Superior temporal gyrus (tissue), 1 donor: ENCODE measurements around the gene SORCS1.

Experiments
- DNase-seq: peaks from one replicate; pipeline ENCODE4 v3.0.0-alpha.2; 2016; ENCODE audit errors: extremely low spot score

Gene SORCS1

DNA sequence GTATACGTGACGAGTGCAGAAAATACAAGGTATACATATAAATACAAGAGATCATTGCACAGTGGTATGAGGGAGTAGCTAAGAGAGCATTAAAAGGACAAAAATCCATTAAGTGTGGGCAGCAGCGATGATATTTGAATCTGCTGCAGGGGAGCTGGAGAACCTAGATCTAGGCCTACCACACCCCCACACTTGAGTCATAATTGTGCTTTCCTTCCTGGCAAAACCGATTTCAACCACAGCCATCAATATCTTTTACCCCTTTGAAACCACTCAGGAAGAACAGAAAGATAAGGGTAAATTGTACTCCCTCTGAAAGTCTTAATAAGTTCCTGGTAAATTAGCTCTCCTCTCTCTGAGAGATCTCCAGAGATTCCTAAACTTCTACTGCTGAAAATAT lies 345.0 kb downstream of the SORCS1 start:
- DNase-seq: no peak

DNA sequence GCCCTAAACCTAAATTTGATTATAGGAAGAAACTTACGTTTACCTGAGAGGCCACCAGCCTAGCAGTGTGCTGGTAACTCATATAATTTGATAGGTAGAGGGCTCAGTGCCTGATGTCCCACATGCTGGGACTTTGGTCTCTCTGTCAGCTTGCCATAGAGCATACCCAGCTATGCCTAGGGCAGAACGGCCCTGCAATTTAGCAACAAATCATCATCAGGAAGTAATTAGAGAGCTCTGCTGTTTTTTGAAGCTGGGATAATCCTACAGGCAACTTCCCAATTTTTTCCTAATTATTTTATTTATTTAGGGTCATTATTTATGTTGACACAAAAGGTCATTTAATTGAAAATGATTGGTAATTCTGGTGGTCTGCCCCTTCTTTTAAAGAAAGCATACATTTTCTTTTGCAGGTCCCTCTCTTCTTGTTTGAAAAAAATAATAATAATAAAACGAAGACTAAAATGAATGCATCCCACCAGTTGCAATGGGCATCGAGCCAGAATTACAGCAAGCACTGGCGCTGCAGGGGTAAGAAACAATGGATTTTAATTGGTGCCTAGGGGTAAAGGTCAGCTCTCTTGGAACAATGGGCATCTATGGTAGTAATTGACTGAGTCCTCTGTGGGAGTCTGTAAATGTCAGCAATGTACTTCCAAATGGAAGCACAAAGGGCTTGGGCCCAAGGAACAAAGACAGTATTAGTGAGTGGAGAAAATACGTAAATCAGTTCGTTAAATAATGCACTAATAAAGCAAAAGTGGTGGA lies 348.0 kb downstream of the SORCS1 start:
- no peak for DNase-seq

DNA sequence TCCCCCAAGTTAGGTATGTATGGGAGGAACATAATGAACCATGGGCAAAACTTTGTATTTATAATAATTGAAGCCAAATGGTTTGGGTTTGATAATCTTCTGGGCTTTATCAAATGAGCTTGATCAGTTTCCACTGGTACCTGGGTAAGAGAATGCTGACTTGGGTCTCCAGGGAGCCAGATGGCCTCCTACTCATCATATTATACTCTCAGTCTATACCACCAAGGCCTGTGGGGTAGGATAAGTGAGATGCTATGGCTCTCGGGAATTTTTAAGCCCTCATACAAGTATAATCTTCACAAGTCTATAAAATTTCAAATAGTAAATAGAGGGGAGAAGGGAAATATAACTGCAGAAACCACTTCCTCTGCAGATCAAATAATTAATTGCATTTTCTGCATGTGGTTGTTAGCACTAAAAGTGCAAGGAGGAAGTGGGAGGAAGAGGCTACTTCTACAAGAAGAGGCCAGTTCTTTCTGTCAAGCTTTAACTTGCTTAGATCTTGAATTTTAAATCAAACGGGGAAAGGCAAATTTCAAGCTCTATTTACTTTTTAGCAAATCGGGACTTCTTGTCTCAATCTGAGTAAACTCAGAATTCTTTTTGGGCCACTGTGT lies 349.0 kb downstream of the SORCS1 start:
- DNase-seq: no peak

DNA sequence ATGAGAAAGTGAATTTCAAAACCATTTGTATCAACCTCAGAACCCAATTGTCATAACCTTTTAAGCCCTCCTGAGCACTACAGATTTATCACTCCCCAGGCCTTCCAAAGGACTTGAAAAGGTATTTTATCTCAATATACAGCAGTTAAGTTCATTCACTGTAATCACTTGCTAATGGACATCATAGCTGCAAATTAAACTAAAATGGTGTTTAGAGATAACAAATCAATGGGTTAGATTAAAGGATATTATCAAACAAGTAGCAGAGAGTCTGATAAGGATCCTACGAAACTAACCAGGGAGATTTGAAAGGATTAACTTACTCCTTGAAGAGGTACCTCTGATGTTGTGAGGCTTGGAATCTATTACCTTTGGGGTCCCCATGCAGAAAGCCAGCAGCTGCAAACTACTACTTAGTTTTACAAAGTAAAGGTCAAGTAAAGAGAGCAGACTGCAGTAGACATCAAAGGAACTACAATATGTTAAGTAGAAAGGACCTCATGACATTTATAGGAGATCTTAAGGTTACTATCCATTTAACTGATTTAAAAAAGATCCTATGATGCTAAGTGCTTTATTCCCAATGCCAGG lies 359.4 kb downstream of the SORCS1 start:
- DNase-seq: no peak

DNA sequence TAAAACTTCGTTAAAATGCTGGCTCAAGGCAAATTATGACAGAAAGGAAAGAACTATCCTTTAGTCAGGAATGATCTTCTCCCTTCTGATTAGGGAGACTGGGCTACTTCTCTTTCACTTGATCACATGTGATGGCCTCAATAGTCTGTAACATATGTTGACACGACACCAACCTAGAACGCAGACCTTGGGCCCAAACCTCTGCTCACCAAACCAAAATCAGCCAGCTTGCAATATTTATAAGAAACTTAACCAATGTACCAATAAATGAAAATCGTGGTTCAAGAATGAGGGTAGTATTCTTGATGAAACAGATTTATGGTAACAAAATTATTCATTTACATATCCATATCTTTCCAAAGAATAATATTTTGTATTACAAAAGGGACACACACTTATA lies 361.6 kb downstream of the SORCS1 start:
- no peak for DNase-seq

DNA sequence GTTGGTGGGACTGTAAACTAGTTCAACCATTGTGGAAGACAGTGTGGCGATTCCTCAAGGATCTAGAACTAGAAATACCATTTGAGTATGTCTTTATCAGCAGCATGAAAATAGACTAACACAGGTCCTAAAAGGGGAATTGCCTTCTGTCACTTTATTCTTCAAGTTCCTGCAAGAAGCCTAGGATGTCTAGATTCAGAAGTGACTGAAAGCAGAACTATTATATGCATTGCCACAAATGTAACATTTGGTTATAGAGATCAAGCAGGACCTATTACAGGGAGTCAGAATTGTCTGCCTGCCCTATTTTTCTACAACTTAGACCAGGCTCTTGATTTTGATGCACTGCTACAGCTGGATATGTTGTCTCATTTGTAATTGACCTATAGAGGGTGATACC lies 364.7 kb downstream of the SORCS1 start:
- no peak for DNase-seq

DNA sequence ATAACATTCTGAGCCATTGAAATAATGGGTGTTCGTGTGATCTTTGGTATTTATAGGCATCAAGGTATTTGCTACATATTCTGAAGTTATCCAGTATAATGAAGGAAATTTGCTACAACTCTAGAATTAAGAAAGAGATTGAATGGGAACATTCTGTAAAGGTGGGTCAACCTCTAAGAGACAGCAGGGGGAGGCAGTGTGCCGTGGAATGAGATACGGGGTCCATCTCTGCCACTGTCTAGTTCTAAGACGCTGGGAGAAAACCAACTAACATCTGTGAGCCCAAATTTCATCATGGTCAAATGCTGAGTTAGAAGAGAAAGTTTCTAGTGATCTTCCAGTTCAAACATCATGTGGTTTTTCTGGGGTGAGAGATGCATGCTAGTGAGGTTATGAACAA lies 368.9 kb downstream of the SORCS1 start:
- DNase-seq: peak; percentile 55

DNA sequence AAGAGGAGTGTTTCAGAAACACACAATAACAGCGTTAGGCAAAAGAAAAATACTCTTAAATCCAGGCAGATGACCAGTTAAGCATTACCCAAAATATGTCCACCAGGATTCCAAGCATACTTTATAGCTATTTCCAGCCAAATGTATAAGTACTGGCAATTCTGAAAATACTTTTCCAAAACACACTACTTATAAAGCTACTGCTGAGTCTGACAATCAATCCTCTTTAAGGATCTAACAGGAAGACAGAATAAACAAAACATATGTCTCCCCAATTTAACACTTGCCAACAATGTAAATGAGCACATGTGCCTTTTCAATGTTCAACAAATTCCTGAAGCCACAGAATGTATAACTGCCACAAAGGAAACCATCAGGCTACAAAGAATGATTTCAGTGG lies 370.9 kb downstream of the SORCS1 start:
- DNase-seq: no peak

DNA sequence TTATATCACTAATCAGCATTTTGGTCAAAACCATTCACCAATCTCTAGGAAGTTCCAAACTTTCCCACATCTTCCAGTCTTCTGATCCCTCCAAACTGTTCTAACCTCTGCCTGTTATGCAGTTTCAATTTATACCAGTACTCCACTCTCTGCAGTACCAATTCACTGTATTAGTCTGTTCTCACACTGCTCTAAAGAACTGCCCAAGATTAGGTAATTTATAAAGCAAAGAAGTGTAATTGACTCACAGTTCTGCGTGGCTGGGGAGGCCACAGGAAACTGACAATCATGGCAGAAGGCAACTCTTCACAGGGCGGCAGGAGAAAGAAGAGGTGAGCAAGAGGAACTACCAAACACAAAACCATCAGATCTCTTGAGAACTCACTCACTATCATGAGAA lies 374.9 kb downstream of the SORCS1 start:
- DNase-seq: no peak

DNA sequence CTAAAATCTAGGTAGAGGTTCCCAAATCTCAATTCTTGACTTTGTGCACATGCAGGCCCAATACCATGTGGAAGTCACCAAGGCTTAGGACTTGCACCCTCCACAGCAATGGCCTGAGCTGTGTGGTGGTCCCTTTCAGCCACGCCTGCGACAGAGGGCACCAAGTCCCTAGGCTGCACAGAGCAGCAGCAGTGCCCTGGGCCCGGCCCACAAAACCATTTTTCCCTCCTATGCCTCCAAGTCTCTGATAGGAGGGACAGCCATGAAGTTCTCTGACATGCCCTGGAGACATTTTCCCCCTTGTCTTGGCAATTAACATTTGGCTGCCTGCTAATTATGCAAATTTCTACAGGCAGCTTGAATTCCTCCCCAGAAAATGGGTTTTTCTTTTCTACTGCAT lies 375.5 kb downstream of the SORCS1 start:
- no peak for DNase-seq

DNA sequence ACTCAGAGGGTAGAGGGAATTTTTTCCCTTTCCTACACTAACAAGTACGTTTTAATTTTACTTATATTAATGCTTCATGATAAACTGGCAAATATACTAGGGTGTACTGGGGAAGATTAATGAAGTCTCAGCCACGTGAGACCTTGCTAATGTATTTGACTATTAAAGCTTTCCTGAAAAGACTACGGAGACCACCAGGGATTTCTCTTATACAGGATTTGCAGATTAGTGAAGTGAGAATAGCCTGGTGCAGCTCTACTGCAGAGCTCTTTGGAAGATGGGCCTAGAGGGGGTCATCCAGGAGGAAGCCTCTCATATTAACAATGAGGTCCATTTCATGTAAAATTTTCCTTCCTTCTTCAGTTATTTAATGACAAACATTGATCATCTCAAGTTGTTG lies 379.0 kb downstream of the SORCS1 start:
- no peak for DNase-seq

DNA sequence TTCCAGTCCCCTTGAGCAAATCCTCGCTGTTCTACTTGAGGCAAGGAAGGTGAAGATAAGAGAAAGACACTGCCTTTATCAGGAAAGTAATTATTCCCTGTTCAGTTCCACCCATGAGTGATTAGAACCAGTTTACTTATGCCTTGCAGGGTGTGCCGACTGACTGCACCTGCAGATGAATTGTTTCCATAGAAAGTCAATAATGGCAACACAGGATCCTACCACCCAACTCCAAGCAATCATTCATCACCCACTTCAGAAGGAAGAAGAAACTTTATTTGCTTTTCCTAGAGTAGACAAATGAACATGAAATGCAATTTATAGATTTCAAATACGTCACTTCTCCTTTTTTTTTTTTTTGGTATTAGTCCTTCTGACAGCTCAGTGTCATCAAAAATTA lies 383.9 kb downstream of the SORCS1 start:
- no peak for DNase-seq

DNA sequence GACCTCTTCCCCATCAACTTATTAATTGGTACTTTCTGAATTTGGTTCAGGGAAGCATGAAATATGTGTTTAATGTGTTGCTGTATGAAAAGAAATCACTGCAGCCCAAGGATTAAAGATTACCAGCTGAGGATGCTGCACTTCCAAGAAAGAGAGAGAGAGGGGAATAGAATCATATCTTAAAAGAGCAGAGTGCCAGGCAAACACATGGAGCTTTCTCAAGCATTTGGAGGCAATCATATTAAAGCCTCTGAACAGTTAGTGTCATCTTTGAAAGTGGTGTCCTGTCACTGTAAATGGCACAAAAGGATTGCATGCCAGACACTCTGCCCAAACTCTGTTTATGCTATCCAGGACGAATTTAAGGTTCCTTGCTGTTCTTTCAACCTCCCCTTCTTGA lies 386.7 kb downstream of the SORCS1 start:
- DNase-seq: no peak

DNA sequence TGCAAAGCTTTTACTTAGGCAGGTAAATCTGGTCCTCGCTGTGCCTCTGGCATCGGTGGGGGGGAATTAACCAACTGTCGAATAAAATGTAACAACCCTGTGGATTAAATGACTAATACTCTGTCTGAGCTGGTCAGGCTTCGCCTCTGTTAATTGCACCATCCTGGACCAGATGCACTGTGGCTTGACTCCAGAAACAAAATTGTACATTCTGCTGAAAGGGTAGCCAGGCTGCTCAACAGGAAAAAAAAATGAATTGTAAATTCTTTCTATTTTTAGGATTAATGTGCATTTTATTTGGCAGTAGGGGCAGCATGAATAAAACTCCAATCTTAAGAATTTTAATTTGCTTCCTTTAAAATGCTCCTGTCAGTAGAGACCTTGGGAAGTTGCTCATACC lies 389.4 kb downstream of the SORCS1 start:
- DNase-seq: no peak

DNA sequence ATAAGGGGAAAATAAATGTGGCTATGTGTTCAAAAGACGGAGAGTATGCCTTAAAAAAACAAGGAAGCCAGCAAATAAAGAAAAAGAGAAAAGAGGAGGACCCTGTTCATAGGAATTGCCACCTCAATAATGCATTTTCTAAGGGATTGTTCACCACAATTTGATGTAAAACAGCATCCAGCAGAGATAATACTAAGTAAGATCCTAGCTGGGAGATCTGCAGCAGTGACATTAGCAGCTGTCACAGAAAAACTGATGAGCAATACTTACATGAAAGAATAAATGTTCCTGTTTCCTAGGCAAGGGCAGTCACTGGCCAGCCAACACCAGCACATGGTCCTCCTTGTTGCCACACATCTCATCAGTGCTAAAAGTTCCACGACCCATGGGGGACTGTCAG lies 391.5 kb downstream of the SORCS1 start:
- DNase-seq: no peak

DNA sequence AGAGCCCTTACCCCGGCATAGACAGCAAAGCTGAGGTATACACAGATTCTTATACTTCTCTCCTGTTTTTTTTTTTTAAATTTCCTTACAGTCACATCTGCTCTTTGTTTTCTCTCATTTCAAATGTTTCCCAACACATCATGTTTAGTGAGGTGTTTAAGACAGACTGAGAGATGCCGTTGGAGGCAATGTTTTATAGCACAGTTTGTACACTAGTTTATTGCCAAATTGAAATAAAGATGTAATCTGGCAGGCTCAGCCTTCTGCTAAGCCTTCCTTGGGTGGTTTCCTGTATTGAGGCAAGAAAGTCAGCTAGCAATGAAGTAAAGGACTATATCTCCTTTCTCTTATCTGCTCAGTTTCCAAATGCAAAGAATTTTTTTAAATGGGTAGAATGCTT lies 393.4 kb downstream of the SORCS1 start:
- no peak for DNase-seq

DNA sequence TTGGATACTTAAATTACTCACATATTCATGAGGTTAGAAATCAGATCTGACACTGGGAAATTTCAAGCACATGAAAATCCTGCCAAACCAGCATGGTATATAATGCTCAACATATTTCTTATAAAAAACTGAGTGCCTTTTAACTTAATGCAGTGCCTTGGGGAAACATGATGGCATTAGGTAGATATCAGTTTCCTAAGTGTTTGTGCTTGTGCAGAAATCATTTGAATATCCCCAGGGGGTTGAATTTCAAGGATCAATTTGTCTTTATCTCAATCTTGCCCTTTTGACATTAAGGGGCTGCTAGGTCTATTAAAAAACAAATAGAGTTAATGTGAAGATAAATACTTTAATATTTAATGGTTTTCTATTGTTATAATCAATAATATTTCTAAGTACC lies 396.3 kb downstream of the SORCS1 start:
- DNase-seq: no peak

DNA sequence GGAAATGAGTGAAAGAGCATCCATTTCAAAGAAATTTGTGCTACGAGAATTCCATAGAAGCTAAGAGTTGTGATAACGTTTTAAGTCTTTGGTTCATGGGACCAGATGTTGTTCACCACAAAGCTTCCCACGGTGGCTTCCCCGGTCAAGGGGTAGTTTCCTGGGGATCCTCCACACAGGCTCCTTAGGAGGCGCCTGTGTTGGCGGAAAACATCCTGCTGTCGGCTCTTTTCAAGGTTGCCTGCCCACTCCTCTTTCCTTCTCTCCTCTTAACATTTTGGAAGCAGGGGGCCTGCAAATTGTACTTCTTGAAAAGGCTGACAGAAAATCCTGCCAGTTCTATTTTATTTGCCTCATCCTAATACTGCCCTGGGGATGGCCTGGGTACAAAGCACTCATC lies 398.6 kb downstream of the SORCS1 start:
- DNase-seq: no peak

DNA sequence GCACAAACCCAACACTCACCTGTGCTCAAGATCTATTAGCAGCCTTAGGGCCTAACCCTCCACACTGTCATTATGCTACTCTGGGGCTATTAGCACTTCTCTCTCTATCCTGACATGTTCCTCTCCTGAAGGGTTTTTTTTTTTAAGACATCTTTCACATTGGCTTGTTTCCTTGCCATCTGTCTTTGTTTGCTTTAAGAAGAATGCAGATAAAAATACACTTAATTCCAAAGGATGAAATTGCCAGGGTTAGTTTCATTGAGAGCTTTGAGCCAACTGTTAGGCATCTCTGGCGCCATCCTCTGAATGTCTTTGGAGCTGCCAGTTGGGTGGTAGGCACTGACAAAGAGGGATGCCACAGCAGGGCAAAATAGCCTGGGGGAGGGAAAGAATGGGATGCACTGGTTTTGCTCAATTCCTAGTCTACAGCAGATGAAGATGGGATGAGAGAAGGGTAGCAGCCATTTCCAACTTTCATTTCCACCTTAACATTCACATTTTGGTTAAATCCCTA lies 399.2 kb downstream of the SORCS1 start:
- DNase-seq: no peak

DNA sequence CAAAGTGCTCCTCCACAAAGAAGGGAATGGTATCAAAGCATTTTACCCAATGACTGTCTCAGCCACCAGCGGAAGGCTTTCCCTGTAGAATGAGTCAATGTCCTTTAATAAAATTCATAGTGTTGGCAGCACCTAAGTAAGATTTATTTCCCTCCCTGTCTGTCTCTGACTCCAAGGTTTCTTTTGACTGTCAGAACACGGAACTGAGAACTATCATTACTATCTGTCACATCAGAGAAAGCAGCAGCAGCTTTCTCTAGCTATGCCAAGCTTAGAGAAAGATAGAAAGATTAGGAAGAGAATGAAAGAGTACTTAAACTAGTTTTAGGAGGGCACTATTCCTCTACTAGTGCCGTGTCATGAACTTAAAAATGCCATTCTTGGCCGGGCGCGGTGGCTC lies 400.1 kb downstream of the SORCS1 start:
- DNase-seq: no peak

DNA sequence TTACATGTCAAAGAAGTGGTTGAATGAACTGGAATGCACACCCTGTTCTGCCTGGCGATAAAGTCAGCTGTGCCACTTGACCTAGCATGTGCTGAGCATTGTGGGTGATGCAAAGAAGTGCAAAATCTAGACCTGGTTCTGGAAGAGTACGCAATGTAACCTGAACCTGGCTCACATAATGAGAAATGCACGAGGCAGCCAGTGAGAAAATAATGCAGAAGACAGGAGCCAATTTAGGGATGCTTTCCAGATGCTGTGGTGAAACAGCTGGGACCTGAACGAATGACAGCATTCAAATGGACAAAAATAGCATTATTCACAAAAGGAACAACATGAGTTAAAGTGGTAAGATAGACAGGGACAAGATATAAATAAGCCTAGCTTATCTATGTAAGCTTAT lies 402.6 kb downstream of the SORCS1 start:
- DNase-seq: no peak

DNA sequence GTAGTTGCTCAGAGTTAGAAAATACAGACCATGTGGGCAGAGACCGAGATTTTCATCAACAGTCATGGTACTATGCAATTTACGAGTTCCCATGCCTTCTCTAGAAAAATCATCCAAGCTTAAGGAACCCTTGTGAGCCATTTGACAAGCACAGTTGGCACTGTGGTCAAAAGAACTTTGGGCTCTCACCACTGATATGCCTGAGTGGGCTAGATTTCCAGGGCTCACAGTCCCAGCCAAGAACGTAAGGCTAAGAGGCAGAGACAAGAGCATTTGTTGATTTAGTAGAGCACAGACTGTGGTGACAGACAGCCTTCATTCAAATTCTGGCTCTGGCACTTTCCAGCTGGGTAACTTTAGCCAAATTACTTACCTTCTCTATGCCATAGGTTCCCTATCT lies 407.0 kb downstream of the SORCS1 start:
- DNase-seq: no peak

DNA sequence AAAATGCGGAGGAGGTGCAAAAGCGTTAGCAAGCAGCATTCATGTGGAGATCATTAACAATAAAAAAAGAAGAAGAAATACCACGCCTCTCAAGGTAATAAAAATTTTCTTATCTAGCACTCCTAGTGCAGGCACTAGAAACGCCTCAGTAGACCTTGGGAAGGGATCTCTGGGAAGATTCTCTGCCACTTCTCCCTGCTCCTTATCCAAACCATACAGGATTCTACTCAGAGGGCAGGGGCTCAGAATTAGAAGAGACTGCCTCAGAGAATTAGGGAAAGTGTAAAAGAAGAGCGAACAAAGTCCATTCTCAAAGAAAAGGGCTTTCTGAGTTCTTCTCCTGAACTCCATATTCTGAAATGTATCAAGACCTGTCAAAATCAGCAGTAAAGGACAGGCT lies 413.4 kb downstream of the SORCS1 start:
- DNase-seq: no peak
